IPS-15b (cell line): ENCODE measurements around the gene GIN1.
"Not testable (repeated sequence)": the region's sequence is repeated elsewhere in the genome, so short reads cannot be mapped to it uniquely, and the experiment has no call there.

Experiments
- H3K27me3 ChIP-seq: one replicate; pipeline ENCODE4 v1.6.1; 2013; ENCODE audit warnings: low read length; ENCODE audit not compliant: control insufficient read depth, insufficient read depth
- H3K36me3 ChIP-seq: one replicate; pipeline ENCODE4 v1.6.1; 2013; ENCODE audit warnings: low read length; ENCODE audit not compliant: control insufficient read depth, insufficient read depth
- H3K4me1 ChIP-seq: one replicate; pipeline ENCODE4 v1.6.1; 2013; ENCODE audit warnings: mild to moderate bottlenecking, low read length; ENCODE audit not compliant: control insufficient read depth, insufficient read depth
- H3K4me3 ChIP-seq: one replicate; pipeline ENCODE4 v1.5.1; 2013; ENCODE audit warnings: low read depth, low read length
- H3K9ac ChIP-seq: one replicate; pipeline ENCODE4 v1.6.1; 2013; ENCODE audit warnings: low read depth, mild to moderate bottlenecking, low read length
- H3K9me3 ChIP-seq: one replicate; pipeline ENCODE4 v1.6.1; 2013; ENCODE audit warnings: mild to moderate bottlenecking, low read length; ENCODE audit not compliant: control insufficient read depth, insufficient read depth

GIN1 gene

DNA sequence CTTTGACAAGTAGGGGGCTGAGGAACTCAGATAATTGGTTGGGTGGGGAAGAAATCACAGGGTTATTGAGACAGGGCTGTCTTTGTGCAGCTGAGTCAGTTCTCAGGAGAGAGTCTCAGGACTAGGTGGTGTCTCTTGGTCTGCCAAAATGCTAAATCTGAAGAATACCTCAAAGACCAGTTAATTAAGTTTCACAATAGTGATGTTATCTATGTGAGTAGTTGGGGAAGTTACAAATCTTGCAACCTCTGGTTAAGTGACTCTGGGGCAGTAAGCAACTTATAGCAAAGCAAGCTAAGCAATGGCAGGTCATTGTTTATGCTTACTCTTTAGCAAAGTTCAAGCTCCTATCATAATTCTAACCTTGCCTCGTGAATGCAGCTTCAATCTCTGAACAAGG lies 53.6 kb downstream of the GIN1 start:
- Histone ChIP-seq H3K27me3 (no peaks in the 10 kb centered on the region), H3K4me1 (no peaks in the 10 kb centered on the region), H3K36me3 (no peaks in the 10 kb centered on the region), H3K9ac (no peak overlapping the region), H3K9me3 (no peaks in the 10 kb centered on the region), H3K4me3 (no peak overlapping the region)

DNA sequence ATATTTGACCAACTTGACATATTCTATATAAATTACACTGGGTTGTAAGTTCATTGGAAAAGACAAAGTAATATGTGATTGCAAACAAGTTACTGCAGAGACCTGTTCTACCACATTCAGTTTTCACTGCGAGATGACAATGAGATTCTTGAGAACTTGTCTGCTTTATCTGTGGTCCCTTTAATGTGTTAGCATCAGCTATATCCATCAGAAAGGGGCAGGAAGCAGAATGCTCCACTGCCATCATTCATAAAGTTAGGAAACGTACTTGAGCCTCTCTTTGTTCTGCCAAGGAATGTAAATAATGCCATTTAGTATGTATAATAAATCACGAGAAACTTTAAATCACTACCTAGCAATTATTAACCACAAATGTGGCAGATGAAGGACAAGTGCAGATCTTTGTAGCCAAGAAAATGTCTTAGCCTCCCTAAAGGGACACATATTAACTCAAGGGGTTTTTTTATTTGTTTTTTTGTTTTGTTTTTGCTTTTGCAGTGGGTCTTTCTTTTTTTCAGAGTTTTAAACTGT lies 59.4 kb downstream of the GIN1 start:
- H3K9ac ChIP-seq: no peak overlapping the region
- H3K27me3 ChIP-seq: no peaks in the 10 kb centered on the region
- no peaks in the 10 kb centered on the region for H3K9me3 ChIP-seq
- peaks cover 2% of the 10 kb centered on the region for H3K4me1 ChIP-seq
- H3K36me3 ChIP-seq: no peaks in the 10 kb centered on the region
- no peak overlapping the region for H3K4me3 ChIP-seq

DNA sequence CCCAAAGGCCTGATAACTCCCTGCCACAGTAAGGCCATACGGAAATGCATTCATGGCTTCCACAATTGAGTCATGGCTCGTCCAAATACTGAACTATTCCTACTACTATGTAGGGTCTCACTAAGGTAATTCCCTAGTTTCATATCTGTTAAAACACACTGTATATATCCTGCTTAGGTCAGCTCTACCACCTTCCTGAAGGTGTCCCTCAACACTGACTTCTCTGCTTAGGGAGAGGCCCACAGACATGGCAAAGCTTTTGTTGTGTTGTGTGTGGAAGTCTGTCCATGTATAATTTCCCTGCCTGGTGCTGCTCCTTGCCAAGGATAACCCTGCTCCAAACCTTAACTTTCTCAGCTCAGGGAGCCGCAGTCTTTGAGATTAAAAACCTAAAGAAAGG lies 60.4 kb downstream of the GIN1 start:
- H3K9me3 ChIP-seq: no peaks in the 10 kb centered on the region
- no peaks in the 10 kb centered on the region for H3K27me3 ChIP-seq
- no peaks in the 10 kb centered on the region for H3K36me3 ChIP-seq
- peaks cover 2% of the 10 kb centered on the region for H3K4me1 ChIP-seq
- no peak overlapping the region for H3K9ac ChIP-seq
- no peak overlapping the region for H3K4me3 ChIP-seq

- Histone ChIP-seq H3K36me3 (no peaks in the 10 kb centered on the region), H3K4me1 (peaks cover 2% of the 10 kb centered on the region), H3K27me3 (no peaks in the 10 kb centered on the region), H3K9ac (no peak overlapping the region), H3K4me3 (no peak overlapping the region), H3K9me3 (no peaks in the 10 kb centered on the region)
Observed at GRCh38 chr5:103057208-103058130, 62.5 kb downstream of the GIN1 start.

DNA sequence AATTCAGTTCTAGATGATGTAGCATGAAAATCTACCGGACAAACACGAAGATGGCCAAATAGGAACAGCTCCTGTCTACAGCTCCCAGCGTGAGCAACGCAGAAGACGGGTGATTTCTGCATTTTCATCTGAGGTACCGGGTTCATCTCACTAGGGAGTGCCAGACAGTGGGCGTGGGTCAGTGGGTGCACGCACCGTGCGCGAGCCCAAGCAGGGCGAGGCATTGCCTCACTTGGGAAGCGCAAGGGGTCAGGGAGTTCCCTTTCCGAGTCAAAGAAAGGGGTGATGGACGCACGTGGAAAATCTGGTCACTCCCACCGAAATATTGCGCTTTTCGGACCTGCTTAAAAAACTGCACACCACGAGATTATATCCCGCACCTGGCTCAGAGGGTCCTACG lies 73.2 kb downstream of the GIN1 start:
- not testable (repeated sequence) for H3K9me3 ChIP-seq, H3K4me1 ChIP-seq, H3K9ac ChIP-seq, H3K36me3 ChIP-seq, H3K27me3 ChIP-seq, H3K4me3 ChIP-seq

DNA sequence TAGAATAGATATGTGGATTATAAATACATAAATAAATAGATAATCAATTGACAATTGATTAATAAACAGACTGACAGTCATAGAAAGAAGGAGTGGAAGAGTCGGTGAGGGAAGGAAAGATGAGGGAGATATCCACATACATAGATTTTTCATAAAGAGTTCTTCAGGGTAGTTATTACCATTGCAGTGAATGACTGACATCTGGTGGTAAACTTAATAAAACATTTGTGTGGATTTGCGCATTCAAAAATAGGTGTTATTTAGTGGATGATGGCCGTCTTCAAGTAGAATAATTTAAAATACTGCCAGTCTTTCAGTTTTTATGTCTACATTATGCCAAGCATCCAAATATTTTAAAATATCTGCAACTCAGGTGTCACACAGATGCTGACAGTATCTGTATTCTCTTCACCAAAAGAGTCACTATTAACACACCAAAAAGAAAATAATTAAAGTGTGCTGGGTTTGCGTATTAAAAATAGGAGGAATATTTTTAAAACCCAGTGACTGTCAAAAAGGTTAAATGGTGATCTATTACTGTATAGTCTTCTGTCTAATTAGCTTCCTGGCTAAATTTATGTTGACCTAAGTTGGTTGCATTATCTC lies 78.8 kb downstream of the GIN1 start:
- no peak overlapping the region for H3K9ac ChIP-seq
- H3K4me1 ChIP-seq: no peaks in the 10 kb centered on the region
- no peaks in the 10 kb centered on the region for H3K27me3 ChIP-seq
- H3K4me3 ChIP-seq: no peak overlapping the region
- no peaks in the 10 kb centered on the region for H3K36me3 ChIP-seq
- no peaks in the 10 kb centered on the region for H3K9me3 ChIP-seq

GRCh38 chr5:103037673-103038455 lies 82.1 kb downstream of the GIN1 start:
- Histone ChIP-seq H3K36me3 (no peaks in the 10 kb centered on the region), H3K4me3 (no peak overlapping the region), H3K9me3 (no peaks in the 10 kb centered on the region), H3K27me3 (no peaks in the 10 kb centered on the region), H3K9ac (no peak overlapping the region), H3K4me1 (no peaks in the 10 kb centered on the region)

- Histone ChIP-seq H3K4me3 (no peak overlapping the region), H3K9ac (no peak overlapping the region), H3K27me3 (no peaks in the 10 kb centered on the region), H3K4me1 (no peaks in the 10 kb centered on the region), H3K9me3 (no peaks in the 10 kb centered on the region), H3K36me3 (no peaks in the 10 kb centered on the region)
Observed at GRCh38 chr5:103036601-103037000, 83.3 kb downstream of the GIN1 start.
